ENCODE data around the gene IGFBP7.

GRCh38 chr4:56999751-57000150 lies 110.4 kb downstream of the IGFBP7 start:
- TF ChIP-seq EZH2 (IDR thresholded peaks at IDR 0.05; ENCODE audit: borderline replicate concordance, low read depth, low read length, poor library complexity, severe bottlenecking) (no peak), CTCF (conservative IDR thresholded peaks at IDR 0.05; ENCODE audit: low read depth, low read length) (no peak)

Data from A673 (cell line).